Activated T-helper 1 cell treated with Interleukin-2 at 50 U/mL for 16 hours (primary cell): ENCODE results near the gene H6PD.
"Not testable (repeated sequence)": the region's sequence is repeated elsewhere in the genome, so short reads cannot be mapped to it uniquely, and the experiment has no call there.

ENCODE experiments used
- DNase-seq: peaks from one replicate; pipeline ENCODE4 v3.0.0-alpha.2; 2020; ENCODE audit warnings: low read depth

The H6PD gene

DNA sequence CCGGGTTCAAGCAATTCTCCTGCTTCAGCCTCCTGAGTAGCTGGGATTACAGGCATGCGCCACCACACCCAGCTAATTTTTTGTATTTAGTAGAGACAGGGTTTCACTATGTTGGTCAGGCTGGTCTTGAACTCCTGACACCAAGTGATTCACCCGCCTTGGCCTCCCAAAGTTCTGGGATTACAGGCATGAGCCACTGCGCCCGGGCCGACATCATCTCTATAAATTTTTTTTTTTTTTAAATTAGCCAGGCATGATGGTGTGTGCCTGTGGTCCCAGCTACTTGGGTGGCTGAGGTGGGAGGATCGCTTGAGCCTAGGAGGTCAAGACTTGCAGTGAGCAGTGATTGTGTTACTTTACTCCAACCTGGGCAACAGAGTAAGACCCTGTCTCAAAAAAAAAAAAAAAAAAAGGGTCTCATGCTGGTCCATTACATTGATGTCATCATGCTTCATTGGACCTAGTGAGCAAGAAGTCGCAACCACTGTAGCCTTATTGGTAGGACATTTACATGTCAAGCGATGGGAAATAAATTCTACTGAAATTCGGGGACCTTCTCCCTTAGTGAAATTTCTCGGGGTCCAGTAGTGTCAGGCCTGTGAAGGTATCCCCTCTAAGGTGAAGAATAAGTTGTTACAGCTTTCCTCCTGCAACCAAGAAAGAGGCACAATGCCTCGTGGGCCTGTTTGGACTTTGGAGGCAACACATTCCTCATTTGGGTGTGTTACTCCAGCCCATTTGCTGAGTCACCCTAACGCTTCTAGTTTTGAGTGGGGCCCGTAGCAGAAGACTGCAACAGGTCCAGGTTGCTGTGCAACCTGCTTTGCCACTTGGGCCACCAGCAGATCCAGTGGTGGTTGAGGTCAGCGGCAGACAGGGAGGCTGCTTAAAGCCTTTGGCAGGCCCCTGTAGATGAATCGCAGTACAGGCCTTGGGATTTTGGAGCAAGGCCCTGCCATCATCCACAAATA lies 65.3 kb downstream of the H6PD start:
- DNase-seq = not testable (repeated sequence)

- no peak for DNase-seq
These were observed 66.0 kb downstream of the H6PD start for GRCh38 chr1:9300573-9300972.

DNA sequence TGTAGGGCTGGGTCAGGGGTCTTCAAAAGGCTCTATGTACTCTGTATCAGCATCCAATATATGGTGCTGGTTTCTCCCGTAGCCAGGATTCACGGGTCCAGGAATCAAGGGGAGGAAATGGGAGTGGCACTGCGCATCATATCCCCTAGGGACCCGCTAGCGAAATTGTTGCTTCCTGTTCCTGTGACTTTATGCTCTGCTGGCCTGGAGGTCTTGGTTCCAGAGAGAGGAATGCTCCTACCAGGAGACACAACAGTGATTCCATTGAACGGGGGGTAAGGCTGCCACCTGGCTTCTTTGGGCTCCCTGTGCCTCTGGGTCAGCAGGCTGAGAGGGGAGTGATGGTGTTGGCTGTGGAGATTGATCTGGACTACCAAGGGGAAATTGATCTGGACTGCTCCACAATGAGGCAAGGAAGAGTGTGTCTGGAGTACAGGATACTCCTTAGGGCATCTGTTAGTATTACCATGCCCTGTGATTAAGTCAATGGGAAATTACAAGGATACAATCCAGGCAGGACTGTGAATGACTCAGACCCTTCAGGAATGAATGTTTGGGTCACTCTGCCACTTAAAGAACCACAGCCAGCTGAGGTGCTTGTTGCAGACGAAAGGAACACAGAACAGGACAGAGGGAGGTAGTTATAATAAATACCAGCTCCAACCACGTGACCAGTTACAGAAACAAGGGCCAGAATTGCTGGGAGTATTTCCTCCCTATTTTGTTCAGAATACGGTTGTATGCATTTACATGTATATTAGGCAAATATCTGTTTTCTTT lies 68.4 kb downstream of the H6PD start:
- DNase-seq = no peak

DNA sequence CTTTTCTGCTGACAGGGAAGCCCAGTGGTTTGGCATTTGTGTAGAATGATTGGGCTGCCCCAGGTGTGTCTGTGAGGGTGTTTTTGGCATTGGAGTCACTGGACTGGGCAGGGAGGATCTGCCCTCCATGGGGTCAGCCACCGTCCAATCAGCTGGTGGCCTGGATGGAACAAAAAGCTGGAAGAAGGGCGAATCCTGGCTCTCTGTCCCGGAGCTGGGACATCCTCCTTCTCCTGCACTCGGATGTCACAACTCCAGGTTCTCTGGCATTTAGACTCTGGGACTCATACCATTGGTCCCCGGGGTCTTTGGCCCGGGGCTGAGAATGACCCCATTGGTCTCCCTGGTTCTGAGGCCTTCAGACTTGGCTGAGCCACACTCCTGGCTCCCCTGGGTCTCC lies 69.3 kb downstream of the H6PD start:
- no peak for DNase-seq

GRCh38 chr1:9305216-9305615 lies 70.6 kb downstream of the H6PD start:
- no peak for DNase-seq

DNA sequence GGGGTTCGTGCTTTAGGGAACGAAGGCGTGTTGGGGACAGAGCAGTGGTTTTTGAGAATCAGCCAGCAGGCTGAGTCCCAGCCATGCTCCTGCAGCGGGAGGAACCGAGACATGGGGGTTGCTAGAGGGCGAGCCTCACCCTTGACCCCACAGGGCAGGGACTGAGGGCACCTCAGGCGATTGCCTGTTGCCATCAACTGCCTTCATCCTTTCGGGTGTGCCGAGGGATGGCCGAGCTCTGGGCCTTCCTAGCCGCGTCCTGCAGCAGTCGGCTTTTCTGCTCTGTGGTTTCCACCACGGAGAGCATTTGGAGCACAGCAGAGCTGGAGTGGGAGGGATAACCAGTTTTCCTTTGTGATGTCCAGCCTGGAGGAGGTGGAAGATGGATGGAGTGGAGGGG lies 71.4 kb downstream of the H6PD start:
- DNase-seq = no peak

GRCh38 chr1:9307303-9307702 lies 72.7 kb downstream of the H6PD start:
- DNase-seq = no peak

GRCh38 chr1:9308236-9308785 lies 73.7 kb downstream of the H6PD start:
- no peak for DNase-seq

- DNase-seq = no peak
These were observed 74.5 kb downstream of the H6PD start for GRCh38 chr1:9309080-9309479.

GRCh38 chr1:9309991-9310390 lies 75.4 kb downstream of the H6PD start:
- no peak for DNase-seq

DNA sequence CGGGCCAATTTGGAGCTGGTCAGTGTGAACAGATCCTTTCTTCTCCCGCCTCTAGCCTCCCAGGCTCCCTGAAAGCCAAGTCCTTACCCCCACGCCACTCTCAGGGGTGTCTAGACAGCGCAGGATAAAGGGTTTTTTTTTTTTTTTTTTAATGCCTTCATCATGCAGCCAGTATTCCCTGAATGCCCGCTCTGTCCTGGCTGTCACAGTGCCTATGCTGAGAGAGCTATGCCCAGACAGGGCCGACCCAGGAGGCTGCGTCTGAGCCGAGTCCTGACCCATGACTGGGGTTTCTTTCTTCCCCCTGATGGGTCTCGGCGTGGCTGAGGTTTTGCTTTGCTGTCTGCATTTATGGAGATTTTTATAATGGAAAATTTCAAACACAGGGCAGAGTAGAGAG lies 76.5 kb downstream of the H6PD start:
- DNase-seq = no peak

DNA sequence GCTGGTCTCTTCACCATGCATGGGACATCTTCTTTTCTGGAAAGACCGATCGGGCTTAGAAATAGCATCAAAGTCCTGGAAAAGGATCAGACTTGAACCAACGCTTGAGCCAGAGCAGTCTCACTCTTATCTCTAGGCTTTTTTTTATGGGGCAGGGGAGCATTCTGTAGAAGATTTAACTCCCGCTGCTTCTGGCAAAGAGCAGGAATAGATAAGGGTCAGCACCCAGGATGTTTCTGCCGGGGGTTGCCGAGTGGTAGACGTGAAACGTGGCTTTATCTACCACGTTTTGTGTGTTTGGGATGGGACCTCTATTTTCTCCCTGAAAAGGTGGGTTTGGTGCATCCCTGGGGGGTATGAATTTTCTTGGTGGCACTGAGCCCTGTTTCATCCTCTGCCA lies 76.9 kb downstream of the H6PD start:
- no peak for DNase-seq

GRCh38 chr1:9312168-9312720 lies 77.7 kb downstream of the H6PD start:
- no peak for DNase-seq

DNA sequence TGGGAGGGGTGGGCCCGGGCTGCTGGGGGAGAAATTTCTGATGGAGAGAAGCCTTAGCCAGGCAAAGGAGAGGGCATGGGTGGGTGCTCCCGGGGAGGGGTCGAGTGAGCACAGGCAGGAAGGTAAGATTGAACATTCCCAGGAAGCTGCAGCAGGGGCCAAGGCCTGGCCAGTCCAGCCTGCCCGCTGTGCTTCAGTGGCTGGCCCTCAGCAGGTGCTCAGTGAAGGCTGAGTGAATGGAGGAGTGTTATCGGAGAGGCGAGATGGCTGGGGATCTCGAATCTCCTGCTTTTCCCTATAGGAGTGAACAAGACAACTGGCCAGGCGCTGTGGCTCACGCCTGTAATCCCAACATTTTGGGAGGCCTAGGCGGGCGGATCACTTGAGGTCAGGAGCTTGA lies 79.0 kb downstream of the H6PD start:
- no peak for DNase-seq

- DNase-seq = no peak
These were observed 79.5 kb downstream of the H6PD start for GRCh38 chr1:9314111-9314510.

DNA sequence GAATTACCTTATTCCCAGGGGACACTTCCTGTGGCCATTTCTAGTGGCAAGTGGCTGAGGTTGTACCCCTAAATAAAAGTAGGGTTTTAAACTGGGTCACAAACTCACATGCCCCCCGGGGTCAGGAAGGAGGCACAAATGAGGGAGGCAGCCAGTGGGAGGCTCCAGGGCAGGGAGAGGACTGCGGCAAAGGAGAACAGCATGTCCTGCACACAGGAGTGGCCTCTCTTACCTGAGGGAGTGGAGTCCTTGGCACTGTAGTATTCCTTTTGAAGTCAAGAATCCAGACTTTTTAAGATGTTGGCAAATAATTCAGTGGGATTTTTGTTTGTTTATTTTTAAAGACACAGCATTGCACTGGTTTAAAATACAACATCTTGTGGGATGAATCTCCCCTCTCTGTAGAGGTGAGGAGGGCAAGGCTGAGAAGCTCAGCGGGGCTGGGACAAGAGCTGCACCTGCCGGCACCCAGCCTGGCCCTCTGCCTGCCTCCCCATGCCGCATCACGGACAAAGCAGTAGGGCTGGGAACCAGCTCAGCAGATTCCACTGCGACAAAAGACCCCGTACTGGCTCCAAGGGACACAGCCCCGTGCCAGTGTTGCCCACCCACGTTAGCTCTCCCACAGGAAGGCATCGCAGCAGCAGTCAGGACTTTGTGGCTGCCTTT lies 80.3 kb downstream of the H6PD start:
- no peak for DNase-seq

- no peak for DNase-seq
These were observed 81.0 kb downstream of the H6PD start for GRCh38 chr1:9315411-9316079.

DNA sequence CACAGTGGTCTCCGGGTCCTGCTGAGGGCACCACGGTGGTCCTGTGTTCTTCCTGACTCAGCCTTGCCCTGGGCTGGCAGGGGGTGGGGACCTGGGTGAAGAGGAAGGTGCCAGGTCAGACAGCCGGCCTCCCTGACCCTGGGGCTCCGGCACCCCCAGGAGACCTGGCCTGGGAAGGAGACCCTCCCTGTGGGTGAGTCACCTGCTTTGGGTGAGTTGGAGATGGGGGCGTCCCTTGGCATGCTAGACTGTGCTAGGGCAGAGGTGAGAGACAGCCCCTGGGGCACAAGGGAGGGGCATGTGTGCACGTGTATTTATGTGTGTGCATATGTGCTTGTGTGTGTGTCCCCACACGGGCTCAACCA lies 81.5 kb downstream of the H6PD start:
- DNase-seq = no peak

GRCh38 chr1:9316512-9316911 lies 81.9 kb downstream of the H6PD start:
- no peak for DNase-seq

GRCh38 chr1:9317072-9317471 lies 82.5 kb downstream of the H6PD start:
- no peak for DNase-seq

- no peak for DNase-seq
These were observed 83.2 kb downstream of the H6PD start for GRCh38 chr1:9317591-9318417.
